HepG2 (cell line): ENCODE data around the gene STIM2. TPM values are rescaled to one million over a fixed set of nuclear protein-coding genes. Genes with fewer than 3 reads are reported as not detected.

ENCODE experiments used
- ATAC-seq: fragments of 200-7000 bp; cut with Tn5 transposase; 3 replicates; pipeline ENCODE4 v1.9.1; 2020; ENCODE audit warnings: mild to moderate bottlenecking, moderate library complexity
- BruUV-seq: library from RNA; stranded (reverse); fragments of 400-500 nt; replicated peaks from 2 replicates; lab custom pipeline; 2021; lab: Mats Ljungman, UMichigan
- CTCF ChIA-PET: fragments of 300-600 bp; formaldehyde crosslinking; extraction: SDS; loops from one replicate; lab custom pipeline; 2021; ENCODE audit warnings: low total read pairs, inconsistent platforms, low intra/inter-chr PET ratio; lab: Yijun Ruan, JAX
- POLR2A ChIA-PET: fragments of 350-600 bp; sonication (Branson Sonifier 250); formaldehyde crosslinking; loops from one replicate; lab custom pipeline; 2020; ENCODE audit warnings: antibody characterized with exemption, inconsistent platforms; lab: Yijun Ruan, JAX
- DNase-seq: peaks from one replicate; pipeline ENCODE4 v3.0.0-alpha.2; 2015; ENCODE audit warnings: low spot score
- FAIRE-seq: peaks from 3 replicates; lab custom pipeline; 2011; peaks lifted over from hg19 to GRCh38; lab: Jason Lieb, UNC
- H2AFZ ChIP-seq: one replicate; pipeline ENCODE4 v1.6.1; 2011; ENCODE audit warnings: low read length, inconsistent platforms
- H3K27ac ChIP-seq: fragments of 300-600 bp; 3 replicates; pipeline ENCODE4 v1.8.0; 2011; ENCODE audit warnings: mixed run types, mild to moderate bottlenecking, mixed read lengths, low read length, inconsistent platforms; ENCODE audit not compliant: insufficient read depth; ENCODE audit errors: extremely low read length
- H3K27me3 ChIP-seq, 2 experiments: fragments of 200-600 bp in 1 of 2; 2 replicates in 1 of 2; 3 replicates in 1 of 2; pipeline versions ENCODE4 v1.6.0 to v1.8.0; 2011; ENCODE audit warnings: low read length in 2 of 2, mild to moderate bottlenecking in 2 of 2, moderate library complexity in 2 of 2, inconsistent platforms in 1 of 2; ENCODE audit not compliant: insufficient read depth in 2 of 2, control insufficient read depth in 1 of 2
- H3K36me3 ChIP-seq, 2 experiments: fragments of 200-600 bp in 1 of 2; replicated peaks in 1 of 2; 2 replicates in 1 of 2; 3 replicates in 1 of 2; pipeline versions ENCODE4 v1.5.1 to v1.8.0; 2011; ENCODE audit warnings: low read length in 2 of 2, inconsistent platforms in 1 of 2; ENCODE audit not compliant: insufficient read depth in 2 of 2, control insufficient read depth in 1 of 2
- H3K4me1 ChIP-seq: 2 replicates; pipeline ENCODE4 v1.5.1; 2012; ENCODE audit warnings: low read length, inconsistent platforms; ENCODE audit not compliant: insufficient read depth
- H3K4me2 ChIP-seq: 2 replicates; pipeline ENCODE4 v1.6.0; 2011; ENCODE audit warnings: low read depth, low read length, inconsistent platforms
- H3K4me3 ChIP-seq, 3 experiments: fragments of 200-600 bp in 1 of 3; sonication (generic), shearing (Covaris generic) in 1 of 3; replicated peaks in 1 of 3; 2 replicates each; pipeline ENCODE4 v1.5.1; 2011 to 2016; ENCODE audit warnings: low read length in 3 of 3, inconsistent platforms in 2 of 3, low read depth in 2 of 3, mild to moderate bottlenecking in 2 of 3, control low read depth in 1 of 3, mixed read lengths in 1 of 3; ENCODE audit not compliant: insufficient read depth in 1 of 3
- H3K79me2 ChIP-seq: one replicate; pipeline ENCODE4 v1.6.1; 2011; ENCODE audit warnings: low read length, inconsistent platforms; ENCODE audit not compliant: insufficient read depth
- H3K9ac ChIP-seq: 2 replicates; pipeline ENCODE4 v1.6.0; 2011; ENCODE audit warnings: mild to moderate bottlenecking, low read depth, low read length, inconsistent platforms; ENCODE audit not compliant: insufficient read depth
- H3K9me3 ChIP-seq: 2 replicates; pipeline ENCODE4 v1.5.1; 2012; ENCODE audit warnings: mild to moderate bottlenecking, low read length
- H4K20me1 ChIP-seq: 2 replicates; pipeline ENCODE4 v1.6.0; 2011; ENCODE audit warnings: inconsistent platforms, mild to moderate bottlenecking, low read length, moderate library complexity; ENCODE audit not compliant: insufficient read depth
- ARID2 ChIP-seq: sonication (generic); formaldehyde crosslinking; IDR thresholded peaks from 2 replicates; pipeline ENCODE4 v1.8.1; 2022; ENCODE audit warnings: mild to moderate bottlenecking, missing genetic modification reagents, borderline replicate concordance
- HES4 ChIP-seq: sonication (generic); formaldehyde crosslinking; IDR thresholded peaks from 2 replicates; pipeline ENCODE4 v1.9.0; 2021; ENCODE audit warnings: mild to moderate bottlenecking, missing genetic modification reagents, borderline replicate concordance
- LCORL ChIP-seq, 2 experiments: fragments of 450-650 bp in 1 of 2; sonication (generic) in 1 of 2; formaldehyde crosslinking in 1 of 2; IDR thresholded peaks; 2 replicates each; pipeline versions ENCODE4 v1.5.0 to v1.6.1; 2017 to 2020; ENCODE audit warnings: antibody characterized with exemption in 1 of 2, missing genetic modification reagents in 1 of 2
- MIER2 ChIP-seq: IDR thresholded peaks from 2 replicates; pipeline ENCODE4 v1.6.1; 2016; ENCODE audit warnings: missing biosample characterization, missing genetic modification reagents
- NR3C1 ChIP-seq: sonication (generic); formaldehyde crosslinking; IDR thresholded peaks from 2 replicates; pipeline ENCODE4 v1.4.0; 2020; ENCODE audit warnings: missing genetic modification reagents
- PPARG ChIP-seq: conservative IDR thresholded peaks from 2 replicates; pipeline ENCODE4 v1.6.1; 2016; ENCODE audit warnings: missing biosample characterization, missing genetic modification reagents
- TBX2 ChIP-seq: sonication (generic); formaldehyde crosslinking; IDR thresholded peaks from 2 replicates; pipeline ENCODE4 v1.5.0; 2020; ENCODE audit warnings: missing genetic modification reagents, mild to moderate bottlenecking, borderline replicate concordance
- ZFAT ChIP-seq: sonication (generic); formaldehyde crosslinking; conservative IDR thresholded peaks from 2 replicates; pipeline ENCODE4 v1.8.1; 2023; ENCODE audit warnings: missing genetic modification reagents, inconsistent platforms
- ZNF180 ChIP-seq: sonication (generic); formaldehyde crosslinking; IDR thresholded peaks from 2 replicates; pipeline ENCODE4 v1.4.0; 2020; ENCODE audit warnings: low read depth, missing genetic modification reagents, borderline replicate concordance
- ZNF337 ChIP-seq: sonication (generic); formaldehyde crosslinking; IDR thresholded peaks from 2 replicates; pipeline ENCODE4 v1.5.1; 2020; ENCODE audit warnings: missing genetic modification reagents, low read depth, mild to moderate bottlenecking, borderline replicate concordance
- ZNF891 ChIP-seq: sonication (generic); formaldehyde crosslinking; IDR thresholded peaks from 2 replicates; pipeline ENCODE4 v1.5.0; 2020; ENCODE audit warnings: mild to moderate bottlenecking, missing genetic modification reagents
- ZSCAN25 ChIP-seq: sonication (generic); formaldehyde crosslinking; IDR thresholded peaks from 2 replicates; pipeline ENCODE4 v1.8.0; 2022; ENCODE audit warnings: mild to moderate bottlenecking, missing genetic modification reagents
- WGBS: methylation state at CpG from one replicate; pipeline ENCODE4 v1.1.6; 2017; ENCODE audit warnings: low lambda C conversion rate; 5-methylcytosine and 5-hydroxymethylcytosine counted together
- in situ Hi-C: cut with HindIII; loops from 2 replicates; pipeline ENCODE4 v1.10.0; 2017; ENCODE audit warnings: low pct_unique_long_range_greater_than_20kb; ENCODE audit not compliant: extremely low pct_ligation_motif_present
- intact Hi-C: fragments of 100-400 bp; cut with micrococcal nuclease; formaldehyde crosslinking; loops from one replicate; pipeline ENCODE4 v1.10.0; 2022; ENCODE audit not compliant: unreplicated experiment
- polyA plus RNA-seq, 8 experiments: library from polyadenylated mRNA; depleted of rRNA in 3 of 8; stranded (reverse) in 7 of 8; unstranded in 1 of 8; fragments of >200 nt; fragmentation: Illumina TruSeq in 4 of 8; extraction: Trizol in 4 of 8; gene quantifications; 2 replicates each; pipeline versions ENCODE4 v1.2.1 to v1.2.3, GENCODE V29; 2011 to 2016; ENCODE audit warnings: low read depth in 4 of 8, missing spikeins in 1 of 8, mixed read lengths in 1 of 8; ENCODE audit not compliant: insufficient read depth in 1 of 8
- total RNA-seq, 5 experiments: library from RNA; depleted of rRNA; stranded (reverse); fragments of >200 nt; fragmentation: Illumina TruSeq; extraction: Trizol; gene quantifications; 2 replicates each; pipeline ENCODE4 v1.2.3, GENCODE V29; 2016; ENCODE audit warnings: low read depth in 1 of 5
- TF ChIP-seq, protein P1 (sequence below): sonication (generic); formaldehyde crosslinking; IDR thresholded peaks from 2 replicates; pipeline ENCODE4 v1.4.0; 2020; ENCODE audit warnings: mild to moderate bottlenecking, missing genetic modification reagents
- TF ChIP-seq, protein P2 (sequence below): sonication (generic); formaldehyde crosslinking; IDR thresholded peaks from 2 replicates; pipeline ENCODE4 v1.4.0; 2020; ENCODE audit warnings: mild to moderate bottlenecking, missing genetic modification reagents

STIM2 gene
- total and polyA plus RNA-seq, 2 of the 13 experiments (the other 11 are each of a cell fraction or from before 2014, with no cell fraction given) = 19.3 to 19.4 TPM

DNA sequence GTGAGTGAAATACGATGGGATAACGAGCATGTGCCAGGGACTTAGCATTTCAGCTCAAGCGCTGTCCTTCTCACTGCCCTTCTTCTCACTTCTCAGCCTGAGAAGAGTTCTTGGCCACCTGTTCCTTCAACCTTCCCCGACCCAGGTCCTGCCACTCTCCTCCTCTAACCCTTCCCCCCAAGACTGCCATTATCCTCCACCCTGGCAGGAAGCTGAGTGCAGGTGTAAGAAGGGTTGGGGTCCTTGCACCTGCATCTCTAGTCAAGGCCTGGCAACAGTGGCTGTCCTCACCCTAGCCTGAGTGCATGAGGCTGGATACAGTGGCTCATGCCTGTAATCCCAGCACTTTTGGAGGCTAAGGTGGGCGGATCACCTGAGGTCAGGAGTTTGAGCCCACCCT, 19.9 kb upstream of the STIM2 start:
- no peaks in the 10 kb centered on the region for H3K9me3 ChIP-seq
- 43% methylated on average over 4 of the region's 5 CpGs for WGBS
- H3K27ac ChIP-seq = no peak overlapping the region
- no peak for TF ChIP-seq ZFAT (CRISPR knock-in tag)
- TF ChIP-seq NR3C1 (CRISPR knock-in tag) = no peak
- no peak for TF ChIP-seq MIER2 (CRISPR knock-in tag)
- TF ChIP-seq ZNF891 (CRISPR knock-in tag) = no peak
- TF ChIP-seq ZSCAN25 (CRISPR knock-in tag) = no peak
- TF ChIP-seq, protein P1, sequence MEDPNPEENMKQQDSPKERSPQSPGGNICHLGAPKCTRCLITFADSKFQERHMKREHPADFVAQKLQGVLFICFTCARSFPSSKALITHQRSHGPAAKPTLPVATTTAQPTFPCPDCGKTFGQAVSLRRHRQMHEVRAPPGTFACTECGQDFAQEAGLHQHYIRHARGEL = no peak
- no peak for TF ChIP-seq ZNF337 (CRISPR knock-in tag)
- TF ChIP-seq ZNF180 (CRISPR knock-in tag) = no peak
- no peak for TF ChIP-seq HES4 (CRISPR knock-in tag)
- no peak for TF ChIP-seq PPARG
- no peak for TF ChIP-seq TBX2 (CRISPR knock-in tag)
- no peak for TF ChIP-seq ARID2 (CRISPR knock-in tag)
- TF ChIP-seq LCORL (IDR thresholded peaks at IDR 0.05) = no peak
- TF ChIP-seq LCORL (CRISPR knock-in tag; IDR thresholded peaks at IDR 0.05) = no peak
- TF ChIP-seq, protein P2, sequence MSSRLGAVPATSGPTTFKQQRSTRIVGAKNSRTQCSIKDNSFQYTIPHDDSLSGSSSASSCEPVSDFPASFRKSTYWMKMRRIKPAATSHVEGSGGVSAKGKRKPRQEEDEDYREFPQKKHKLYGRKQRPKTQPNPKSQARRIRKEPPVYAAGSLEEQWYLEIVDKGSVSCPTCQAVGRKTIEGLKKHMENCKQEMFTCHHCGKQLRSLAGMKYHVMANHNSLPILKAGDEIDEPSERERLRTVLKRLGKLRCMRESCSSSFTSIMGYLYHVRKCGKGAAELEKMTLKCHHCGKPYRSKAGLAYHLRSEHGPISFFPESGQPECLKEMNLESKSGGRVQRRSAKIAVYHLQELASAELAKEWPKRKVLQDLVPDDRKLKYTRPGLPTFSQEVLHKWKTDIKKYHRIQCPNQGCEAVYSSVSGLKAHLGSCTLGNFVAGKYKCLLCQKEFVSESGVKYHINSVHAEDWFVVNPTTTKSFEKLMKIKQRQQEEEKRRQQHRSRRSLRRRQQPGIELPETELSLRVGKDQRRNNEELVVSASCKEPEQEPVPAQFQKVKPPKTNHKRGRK (CRISPR knock-in tag) = no peak
- H3K36me3 ChIP-seq = no peaks in the 10 kb centered on the region
- no peak overlapping the region for H3K4me3 ChIP-seq
- in situ Hi-C loops (no loop called here), intact Hi-C loops (no loop called here)
- H4K20me1 ChIP-seq = no peaks in the 10 kb centered on the region
- DNase-seq (no peak), ATAC-seq (no peak), FAIRE-seq (no peak)
- H3K27me3 ChIP-seq = peaks cover 0 to 9% of the 10 kb centered on the region in 2 experiments; a peak in 2 of 5 replicates
- no peaks in the 10 kb centered on the region for H3K79me2 ChIP-seq
- POLR2A ChIA-PET = no interaction called here
- H3K9ac ChIP-seq = no peak overlapping the region
- H2AFZ ChIP-seq = no peak overlapping the region
- no peaks in the 10 kb centered on the region for H3K4me1 ChIP-seq
- CTCF ChIA-PET = no interaction called here
- no TSS peak for BruUV-seq
- no peak overlapping the region for H3K4me2 ChIP-seq
